ENCODE data around the gene SLC13A5.
"Not testable (repeated sequence)": the region's sequence is repeated elsewhere in the genome, so short reads cannot be mapped to it uniquely, and the experiment has no call there.

SLC13A5 gene

GRCh38 chr17:6661464-6661848 is 51.7 kb downstream of the SLC13A5 start:
- DNase-seq (ENCODE audit: low read depth in 2 of 2), result no peak

GRCh38 chr17:6660805-6661463 is 52.2 kb downstream of the SLC13A5 start:
- DNase-seq (ENCODE audit: low read depth in 2 of 2), result no peak

- DNase-seq (ENCODE audit: low read depth in 2 of 2), result no peak
Observed at GRCh38 chr17:6660101-6660500, 53.1 kb downstream of the SLC13A5 start.

GRCh38 chr17:6658411-6658810 is 54.8 kb downstream of the SLC13A5 start:
- not testable (repeated sequence) for DNase-seq (ENCODE audit: low read depth in 2 of 2)

GRCh38 chr17:6657633-6658287 is 55.4 kb downstream of the SLC13A5 start:
- DNase-seq (ENCODE audit: low read depth in 2 of 2), result no peak

GRCh38 chr17:6656797-6657632 is 56.2 kb downstream of the SLC13A5 start:
- not testable (repeated sequence) for DNase-seq (ENCODE audit: low read depth in 2 of 2)

GRCh38 chr17:6655732-6656361 is 57.3 kb downstream of the SLC13A5 start:
- not testable (repeated sequence) for DNase-seq (ENCODE audit: low read depth in 2 of 2)

- DNase-seq (ENCODE audit: low read depth in 2 of 2), result no peak
Observed at GRCh38 chr17:6654841-6655731, 58.1 kb downstream of the SLC13A5 start.

GRCh38 chr17:6651919-6652452 is 61.2 kb downstream of the SLC13A5 start:
- no peak for DNase-seq (ENCODE audit: low read depth in 2 of 2)

- peak; percentile 73 for DNase-seq (ENCODE audit: low read depth in 2 of 2)
Observed at GRCh38 chr17:6651354-6651918, 61.7 kb downstream of the SLC13A5 start, which contains the start of the genes C17orf100 and MED31. C17orf100 (plus strand) TSS chr17:6651762; CDS start chr17:6651914, 152 bp downstream. MED31 (minus strand) TSS chr17:6651605; CDS start chr17:6651528, 77 bp downstream.

- DNase-seq (ENCODE audit: low read depth in 2 of 2), result no peak
Observed at GRCh38 chr17:6648181-6648580, 65.0 kb downstream of the SLC13A5 start.

- peak; percentile 52 to 54 for DNase-seq (ENCODE audit: low read depth in 2 of 2)
Observed at GRCh38 chr17:6643451-6644125, 69.6 kb downstream of the SLC13A5 start.

GRCh38 chr17:6642592-6642991 is 70.6 kb downstream of the SLC13A5 start:
- DNase-seq (ENCODE audit: low read depth in 2 of 2), result no peak

- no peak for DNase-seq (ENCODE audit: low read depth in 2 of 2)
Observed at GRCh38 chr17:6641247-6641863, 71.8 kb downstream of the SLC13A5 start.

GRCh38 chr17:6640536-6641246 is 72.5 kb downstream of the SLC13A5 start, which contains the start of the genes KIAA0753 and TXNDC17:
KIAA0753 (minus strand) TSS chr17:6640711; CDS start chr17:6635103, 5,608 bp downstream.
TXNDC17 (plus strand) TSS chr17:6641060; CDS start chr17:6641083, 23 bp downstream.
- peak; percentile 66 to 76 for DNase-seq (ENCODE audit: low read depth in 2 of 2)

GRCh38 chr17:6639586-6640535 is 73.3 kb downstream of the SLC13A5 start:
- DNase-seq (ENCODE audit: low read depth in 2 of 2), result no peak

GRCh38 chr17:6639014-6639585 is 74.1 kb downstream of the SLC13A5 start:
- no peak for DNase-seq (ENCODE audit: low read depth in 2 of 2)

Data from fibroblast of skin of left quadriceps (primary cell).